ENCODE results near the gene CYP19A1.

- TF ChIP-seq FOXJ3 (CRISPR knock-in tag; IDR thresholded peaks at IDR 0.05) (no peak), ZBTB7A (IDR thresholded peaks at IDR 0.05; ENCODE audit: borderline replicate concordance, control insufficient read depth, low read depth, low read length) (no peak), NRF1 (conservative IDR thresholded peaks at IDR 0.05 in 1 of 2, IDR thresholded peaks at IDR 0.05 in 1 of 2) (no peak)
Observed at GRCh38 chr15:51368751-51369450, 30.5 kb upstream of the CYP19A1 start.

All from K562 (cell line).